Endothelial cell of umbilical vein (primary cell): ENCODE measurements around the gene MTARC2. TPM values are rescaled to one million over a fixed set of nuclear protein-coding genes. Genes with fewer than 3 reads are reported as not detected.
"Not testable (repeated sequence)": the region's sequence is repeated elsewhere in the genome, so short reads cannot be mapped to it uniquely, and the experiment has no call there.

Experiments used
- BruUV-seq: library from RNA; stranded (reverse); fragments of 400-500 nt; replicated peaks from 2 replicates; lab custom pipeline; 2021; lab: Mats Ljungman, UMichigan
- CTCF ChIA-PET: fragments of 300-600, 350-600 bp; sonication (Branson Sonifier 250); formaldehyde crosslinking; loops from one replicate; lab custom pipeline; 2021; ENCODE audit warnings: antibody characterized with exemption, inconsistent platforms; lab: Charles Lee
- POLR2A ChIA-PET: fragments of 300-600, 350-600 bp; sonication (Branson Sonifier 250); formaldehyde crosslinking; loops from one replicate; lab custom pipeline; 2021; ENCODE audit warnings: antibody characterized with exemption, inconsistent platforms; lab: Charles Lee
- DNase-seq: peaks from one replicate; pipeline ENCODE4 v3.0.0-alpha.2; 2011; ENCODE audit warnings: low read depth, low spot score
- FAIRE-seq: peaks from 2 replicates; lab custom pipeline; 2011; peaks lifted over from hg19 to GRCh38; lab: Jason Lieb, UNC
- H2AFZ ChIP-seq: 2 replicates; pipeline ENCODE4 v1.6.0; 2012; ENCODE audit warnings: low read depth, low read length, control low read depth, inconsistent platforms
- H3K27ac ChIP-seq: 2 replicates; pipeline ENCODE4 v1.5.1; 2011; ENCODE audit warnings: low read depth, mild to moderate bottlenecking, control low read depth, low read length, moderate library complexity; ENCODE audit not compliant: insufficient read depth
- H3K27me3 ChIP-seq, 2 experiments: 2 replicates each; pipeline versions ENCODE4 v1.6.0 to v1.6.1; 2011; ENCODE audit warnings: low read length in 2 of 2, mixed read lengths in 1 of 2; ENCODE audit not compliant: control insufficient read depth in 2 of 2, insufficient read depth in 2 of 2
- H3K36me3 ChIP-seq, 2 experiments: 2 replicates in 1 of 2; 3 replicates in 1 of 2; pipeline ENCODE4 v1.5.1; 2011; ENCODE audit warnings: low read length in 2 of 2, mild to moderate bottlenecking in 1 of 2, moderate library complexity in 1 of 2; ENCODE audit not compliant: control insufficient read depth in 2 of 2, insufficient read depth in 2 of 2; ENCODE audit errors: extremely low read depth in 1 of 2
- H3K4me1 ChIP-seq: 3 replicates; pipeline ENCODE4 v1.5.1; 2011; ENCODE audit warnings: mild to moderate bottlenecking, low read length; ENCODE audit not compliant: control insufficient read depth, insufficient read depth; ENCODE audit errors: extremely low read depth
- H3K4me2 ChIP-seq: 2 replicates; pipeline ENCODE4 v1.6.1; 2011; ENCODE audit warnings: low read length, control low read depth, mixed read lengths; ENCODE audit not compliant: insufficient read depth
- H3K4me3 ChIP-seq, 3 experiments: fragments of 200-600 bp in 1 of 3; sonication (generic), shearing (Covaris generic) in 1 of 3; replicated peaks in 1 of 3; 2 replicates each; pipeline ENCODE4 v1.5.1; 2011 to 2016; ENCODE audit warnings: control low read depth in 3 of 3, low read length in 3 of 3, mild to moderate bottlenecking in 2 of 3, inconsistent platforms in 1 of 3, low read depth in 1 of 3, moderate library complexity in 1 of 3; ENCODE audit not compliant: insufficient read depth in 1 of 3
- H3K79me2 ChIP-seq: 2 replicates; pipeline ENCODE4 v1.6.0; 2012; ENCODE audit warnings: low read length, inconsistent platforms; ENCODE audit not compliant: control insufficient read depth, insufficient read depth
- H3K9ac ChIP-seq: replicated peaks from 2 replicates; pipeline ENCODE3; 2011; ENCODE audit warnings: low read length, control low read depth; ENCODE audit not compliant: insufficient read depth; ENCODE audit errors: extremely low read depth
- H3K9me1 ChIP-seq: replicated peaks from 3 replicates; pipeline ENCODE4 v1.6.0; 2011; ENCODE audit warnings: mild to moderate bottlenecking, low read length; ENCODE audit not compliant: control insufficient read depth, insufficient read depth; ENCODE audit errors: extremely low read depth
- H3K9me3 ChIP-seq: replicated peaks from 2 replicates; pipeline ENCODE4 v1.5.1; 2012; ENCODE audit warnings: low read length, inconsistent platforms; ENCODE audit not compliant: control insufficient read depth, insufficient read depth
- H4K20me1 ChIP-seq: replicated peaks from 2 replicates; pipeline ENCODE3; 2011; ENCODE audit warnings: mild to moderate bottlenecking, low read length; ENCODE audit not compliant: control insufficient read depth, insufficient read depth; ENCODE audit errors: extremely low read depth
- EZH2 ChIP-seq: IDR thresholded peaks from 2 replicates; pipeline ENCODE4 v1.6.1; 2012; ENCODE audit warnings: borderline replicate concordance, low read depth, mild to moderate bottlenecking, moderate library complexity, low read length, inconsistent platforms; ENCODE audit not compliant: severe bottlenecking
- FOS ChIP-seq: IDR thresholded peaks from 2 replicates; pipeline ENCODE4 v1.6.1; 2011; ENCODE audit warnings: mild to moderate bottlenecking, low read length, moderate library complexity, borderline replicate concordance; ENCODE audit not compliant: insufficient read depth
- GATA2 ChIP-seq: IDR thresholded peaks from 2 replicates; pipeline ENCODE4 v1.7.0; 2011; ENCODE audit warnings: low read depth, mild to moderate bottlenecking, moderate library complexity, mixed read lengths, low read length; ENCODE audit not compliant: insufficient read length, insufficient read depth
- JUN ChIP-seq: IDR thresholded peaks from 2 replicates; pipeline ENCODE4 v1.6.1; 2011; ENCODE audit warnings: borderline replicate concordance, low read depth; ENCODE audit not compliant: insufficient read length, insufficient read depth
- MYC ChIP-seq: IDR thresholded peaks from one replicate; pipeline ENCODE4 v1.6.1; 2011; ENCODE audit warnings: mild to moderate bottlenecking, low read depth, low read length
- POLR2A ChIP-seq: IDR thresholded peaks from 2 replicates; pipeline ENCODE4 v1.6.1; 2012; ENCODE audit warnings: low read depth, mild to moderate bottlenecking, control low read depth, low read length
- POLR2AphosphoS5 ChIP-seq: IDR thresholded peaks from 2 replicates; pipeline ENCODE4 v1.6.1; 2012; ENCODE audit warnings: low read depth, mild to moderate bottlenecking, control low read depth, low read length, moderate library complexity; ENCODE audit not compliant: insufficient read depth
- dilution Hi-C: fragments of 300-500 bp; cut with MboI; formaldehyde crosslinking; loops from one replicate; pipeline ENCODE4 v1.15.0; 2019; ENCODE audit warnings: low sequenced_read_pairs; ENCODE audit not compliant: extremely low pct_ligation_motif_present
- intact Hi-C: fragments of 100-400 bp; cut with micrococcal nuclease; formaldehyde crosslinking; loops from one replicate; pipeline ENCODE4 v1.10.0; 2022
- polyA plus RNA-seq, 4 experiments: library from polyadenylated mRNA; depleted of rRNA in 3 of 4; stranded (reverse) in 3 of 4; unstranded in 1 of 4; fragments of >200 nt; gene quantifications; 2 replicates each; pipeline versions ENCODE4 v1.2.1 to v1.2.3, GENCODE V29; 2011 to 2012; ENCODE audit warnings: missing spikeins in 1 of 4
- total RNA-seq: library from RNA; stranded (reverse); gene quantifications from 2 replicates; pipeline ENCODE4 v1.2.3, GENCODE V29; 2021
- TF ChIP-seq, protein P1 (sequence below), 2 donors: IDR thresholded peaks; 1 replicate in 1 of 2; 2 replicates in 1 of 2; pipeline ENCODE4 v1.5.1; 2011; ENCODE audit warnings: low read length in 2 of 2, mild to moderate bottlenecking in 2 of 2, moderate library complexity in 2 of 2, control low read depth in 1 of 2, inconsistent platforms in 1 of 2, low read depth in 1 of 2; ENCODE audit not compliant: insufficient read depth in 1 of 2; ENCODE audit errors: extremely low read depth in 1 of 2
- TF ChIP-seq, protein P2 (sequence below): IDR thresholded peaks from 2 replicates; pipeline ENCODE4 v1.6.1; 2011; ENCODE audit not compliant: insufficient read depth, insufficient read length

The MTARC2 gene
- total and polyA plus RNA-seq, 2 donors (not counting 3 experiments of a cell fraction or from before 2014, with no cell fraction given), result 9.8 to 14.1 TPM

DNA sequence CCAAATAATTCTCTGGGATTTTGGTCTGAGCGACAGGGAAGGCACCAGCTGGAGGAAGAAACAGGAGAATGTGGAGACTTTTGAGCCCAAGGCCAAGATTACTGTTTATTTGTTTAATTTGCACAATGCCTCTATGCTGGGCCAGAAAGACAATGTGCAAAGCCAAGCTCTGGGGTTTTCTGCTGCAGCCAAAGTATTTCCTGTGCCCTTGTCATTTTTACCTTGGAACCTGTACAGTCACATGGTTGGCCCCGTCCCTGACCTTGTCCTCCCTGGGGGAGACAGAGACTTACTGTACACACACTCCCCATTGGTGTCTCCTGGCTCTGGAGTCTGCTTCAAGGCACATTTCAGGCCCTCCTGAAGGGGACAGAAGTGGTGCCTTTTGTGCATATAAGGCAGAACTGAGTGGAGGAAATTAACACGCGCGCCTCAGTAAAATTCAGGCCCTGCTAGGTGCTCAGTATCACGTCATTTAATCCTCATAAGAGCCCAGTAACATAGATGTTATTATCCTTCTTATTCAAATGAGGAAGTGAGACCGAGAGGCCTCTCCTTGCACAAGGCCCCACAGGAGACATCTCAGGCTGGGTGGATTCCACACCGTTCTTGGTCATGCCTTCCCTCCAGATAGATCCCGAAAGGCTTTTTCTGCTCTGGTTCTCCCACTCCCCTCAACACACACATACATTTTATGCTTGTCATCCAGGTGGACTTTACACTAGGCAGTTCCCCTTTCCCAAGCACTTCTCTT, 36.9 kb upstream of the MTARC2 start:
- intact Hi-C loops (no loop called here), dilution Hi-C loops (no loop called here)
- ChIA-PET POLR2A (no interaction called here), CTCF (interaction anchor here (0.9 to 1.8 kb wide), 3 partner anchors 22 to 65 kb away, joined by 3 to 12 read pairs (median 4); no protein-coding TSS in a partner anchor)
- H3K9ac ChIP-seq, result no peak overlapping the region
- H2AFZ ChIP-seq, result no peak overlapping the region
- TF ChIP-seq JUN, result no peak
- no peak for TF ChIP-seq MYC
- no peak for TF ChIP-seq FOS
- TF ChIP-seq GATA2, result no peak
- TF ChIP-seq, protein P1, sequence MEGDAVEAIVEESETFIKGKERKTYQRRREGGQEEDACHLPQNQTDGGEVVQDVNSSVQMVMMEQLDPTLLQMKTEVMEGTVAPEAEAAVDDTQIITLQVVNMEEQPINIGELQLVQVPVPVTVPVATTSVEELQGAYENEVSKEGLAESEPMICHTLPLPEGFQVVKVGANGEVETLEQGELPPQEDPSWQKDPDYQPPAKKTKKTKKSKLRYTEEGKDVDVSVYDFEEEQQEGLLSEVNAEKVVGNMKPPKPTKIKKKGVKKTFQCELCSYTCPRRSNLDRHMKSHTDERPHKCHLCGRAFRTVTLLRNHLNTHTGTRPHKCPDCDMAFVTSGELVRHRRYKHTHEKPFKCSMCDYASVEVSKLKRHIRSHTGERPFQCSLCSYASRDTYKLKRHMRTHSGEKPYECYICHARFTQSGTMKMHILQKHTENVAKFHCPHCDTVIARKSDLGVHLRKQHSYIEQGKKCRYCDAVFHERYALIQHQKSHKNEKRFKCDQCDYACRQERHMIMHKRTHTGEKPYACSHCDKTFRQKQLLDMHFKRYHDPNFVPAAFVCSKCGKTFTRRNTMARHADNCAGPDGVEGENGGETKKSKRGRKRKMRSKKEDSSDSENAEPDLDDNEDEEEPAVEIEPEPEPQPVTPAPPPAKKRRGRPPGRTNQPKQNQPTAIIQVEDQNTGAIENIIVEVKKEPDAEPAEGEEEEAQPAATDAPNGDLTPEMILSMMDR (IDR thresholded peaks at IDR 0.05; ENCODE audit: extremely low read depth in 1 of 2, insufficient read depth in 1 of 2, low read depth in 1 of 2, low read length in 2 of 2), result no peak
- no peak for TF ChIP-seq POLR2AphosphoS5
- TF ChIP-seq EZH2, result no peak
- TF ChIP-seq POLR2A, result no peak
- TF ChIP-seq, protein P2, sequence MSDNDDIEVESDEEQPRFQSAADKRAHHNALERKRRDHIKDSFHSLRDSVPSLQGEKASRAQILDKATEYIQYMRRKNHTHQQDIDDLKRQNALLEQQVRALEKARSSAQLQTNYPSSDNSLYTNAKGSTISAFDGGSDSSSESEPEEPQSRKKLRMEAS, result no peak
- no peak for DNase-seq
- no peaks in the 10 kb centered on the region for H3K9me1 ChIP-seq
- no peaks in the 10 kb centered on the region for H3K4me1 ChIP-seq
- no peaks in the 10 kb centered on the region for H4K20me1 ChIP-seq
- H3K4me2 ChIP-seq, result no peak overlapping the region
- H3K79me2 ChIP-seq, result no peaks in the 10 kb centered on the region
- H3K27ac ChIP-seq, result no peak overlapping the region
- H3K4me3 ChIP-seq, result no peak overlapping the region
- FAIRE-seq, result no peak
- H3K36me3 ChIP-seq, result no peaks in the 10 kb centered on the region
- no TSS peak for BruUV-seq
- no peaks in the 10 kb centered on the region for H3K27me3 ChIP-seq
- no peaks in the 10 kb centered on the region for H3K9me3 ChIP-seq

DNA sequence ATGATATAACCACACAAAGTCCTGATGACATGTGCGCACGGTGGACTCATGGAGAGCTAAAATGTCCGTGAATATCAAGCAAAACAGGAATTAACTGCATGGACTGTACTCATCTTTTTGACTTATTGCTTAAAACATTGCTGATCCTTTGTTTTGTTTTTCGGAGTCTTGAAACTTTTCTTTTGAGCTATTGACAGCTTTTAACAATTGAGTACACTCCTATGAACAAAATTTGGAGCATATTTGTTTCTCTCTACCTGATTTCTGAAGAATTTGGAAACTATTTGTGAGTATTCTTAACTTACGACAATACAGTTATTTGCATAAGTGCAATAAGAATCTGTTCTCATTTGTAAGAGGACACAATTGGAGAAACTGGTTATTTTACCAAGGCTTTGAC, 32.1 kb upstream of the MTARC2 start:
- H2AFZ ChIP-seq, H3K9ac ChIP-seq, H3K79me2 ChIP-seq, H3K9me1 ChIP-seq, H3K4me3 ChIP-seq, DNase-seq, H3K4me2 ChIP-seq, POLR2A ChIA-PET, intact Hi-C loops, BruUV-seq, H3K27me3 ChIP-seq, dilution Hi-C loops, H3K9me3 ChIP-seq, FAIRE-seq, H3K36me3 ChIP-seq, H3K4me1 ChIP-seq, H4K20me1 ChIP-seq, H3K27ac ChIP-seq: not testable (repeated sequence)
- CTCF ChIA-PET, result interaction anchor here (1.5 kb wide), 1 partner anchor 17 kb away, joined by 5 read pairs; no protein-coding TSS in a partner anchor
